ENCODE measurements around the gene PWWP2A.

DNA sequence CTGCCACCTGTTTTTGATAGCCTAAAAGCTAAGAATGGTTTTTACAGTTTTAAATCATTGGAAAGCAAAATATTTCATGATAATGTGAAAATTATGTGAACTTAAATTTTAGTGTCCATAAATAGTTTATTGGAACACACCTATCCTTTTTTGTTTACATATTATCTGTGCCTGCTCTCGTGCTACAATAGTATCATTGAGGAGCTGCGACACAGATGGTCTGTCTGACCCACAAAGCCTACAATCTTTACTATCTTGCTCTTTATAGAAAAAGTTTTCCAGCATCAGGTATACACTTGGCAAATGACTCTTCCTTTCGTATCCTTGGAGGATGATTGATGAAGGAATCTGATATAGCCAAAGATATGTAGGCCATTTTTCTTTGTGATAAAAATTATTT lies 70.2 kb downstream of the PWWP2A start:
- TF ChIP-seq, protein P1, sequence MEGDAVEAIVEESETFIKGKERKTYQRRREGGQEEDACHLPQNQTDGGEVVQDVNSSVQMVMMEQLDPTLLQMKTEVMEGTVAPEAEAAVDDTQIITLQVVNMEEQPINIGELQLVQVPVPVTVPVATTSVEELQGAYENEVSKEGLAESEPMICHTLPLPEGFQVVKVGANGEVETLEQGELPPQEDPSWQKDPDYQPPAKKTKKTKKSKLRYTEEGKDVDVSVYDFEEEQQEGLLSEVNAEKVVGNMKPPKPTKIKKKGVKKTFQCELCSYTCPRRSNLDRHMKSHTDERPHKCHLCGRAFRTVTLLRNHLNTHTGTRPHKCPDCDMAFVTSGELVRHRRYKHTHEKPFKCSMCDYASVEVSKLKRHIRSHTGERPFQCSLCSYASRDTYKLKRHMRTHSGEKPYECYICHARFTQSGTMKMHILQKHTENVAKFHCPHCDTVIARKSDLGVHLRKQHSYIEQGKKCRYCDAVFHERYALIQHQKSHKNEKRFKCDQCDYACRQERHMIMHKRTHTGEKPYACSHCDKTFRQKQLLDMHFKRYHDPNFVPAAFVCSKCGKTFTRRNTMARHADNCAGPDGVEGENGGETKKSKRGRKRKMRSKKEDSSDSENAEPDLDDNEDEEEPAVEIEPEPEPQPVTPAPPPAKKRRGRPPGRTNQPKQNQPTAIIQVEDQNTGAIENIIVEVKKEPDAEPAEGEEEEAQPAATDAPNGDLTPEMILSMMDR (IDR thresholded peaks at IDR 0.05; ENCODE audit: control extremely low read depth in 1 of 3, insufficient read depth in 1 of 3, low read depth in 1 of 3, low read length in 3 of 3), result no peak
- TF ChIP-seq BRCA1 (IDR thresholded peaks at IDR 0.05; ENCODE audit: low read depth, low read length) (no peak), EZH2 (IDR thresholded peaks at IDR 0.05; ENCODE audit: low read depth, low read length, severe bottlenecking) (no peak)
